Activated T-helper 1 cell treated with anti-CD3 and anti-CD28 coated beads, Interleukin-2, amount 50 U/mL, for 16 hours (primary cell): ENCODE measurements around the gene CATSPER3.

ENCODE experiments used
- DNase-seq, 2 donors: peaks; one replicate each; pipeline ENCODE4 v3.0.0-alpha.2; 2020; ENCODE audit warnings: low read depth in 1 of 2, low spot score in 1 of 2

Gene CATSPER3

DNA sequence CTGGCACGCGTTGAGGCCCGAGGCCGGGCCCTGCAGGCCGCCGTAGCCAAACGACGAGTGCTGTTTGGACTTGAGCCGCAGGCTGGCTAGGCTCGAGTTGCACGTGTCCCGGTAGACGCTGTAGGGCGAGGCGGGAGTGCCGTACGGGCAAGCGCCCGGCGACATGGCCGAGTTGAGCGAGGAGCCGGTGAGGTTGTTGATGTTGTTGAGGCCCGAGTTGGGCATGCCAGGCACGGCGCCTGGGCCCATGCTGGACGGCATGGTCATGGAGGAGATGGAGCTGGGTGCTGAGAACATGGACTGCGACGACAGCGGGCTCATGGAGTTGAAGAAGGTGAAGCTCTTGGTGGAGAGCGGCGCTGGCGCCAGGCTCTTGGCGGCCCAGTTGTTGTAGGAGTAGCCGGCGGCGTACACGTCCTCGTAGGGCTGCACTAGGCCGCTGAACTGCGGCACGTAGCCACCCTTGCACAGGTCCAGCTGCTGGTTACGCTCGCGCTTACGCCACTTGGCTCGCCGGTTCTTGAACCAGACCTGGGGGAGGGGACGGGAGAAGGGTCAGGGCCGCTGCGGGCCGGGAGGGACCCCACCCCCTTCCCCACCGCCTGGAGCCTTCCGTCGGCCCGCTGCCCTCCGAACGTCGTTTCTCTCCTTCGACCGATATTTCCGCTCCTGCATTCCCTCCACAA lies 61.2 kb downstream of the CATSPER3 start:
- DNase-seq, result no peak

DNA sequence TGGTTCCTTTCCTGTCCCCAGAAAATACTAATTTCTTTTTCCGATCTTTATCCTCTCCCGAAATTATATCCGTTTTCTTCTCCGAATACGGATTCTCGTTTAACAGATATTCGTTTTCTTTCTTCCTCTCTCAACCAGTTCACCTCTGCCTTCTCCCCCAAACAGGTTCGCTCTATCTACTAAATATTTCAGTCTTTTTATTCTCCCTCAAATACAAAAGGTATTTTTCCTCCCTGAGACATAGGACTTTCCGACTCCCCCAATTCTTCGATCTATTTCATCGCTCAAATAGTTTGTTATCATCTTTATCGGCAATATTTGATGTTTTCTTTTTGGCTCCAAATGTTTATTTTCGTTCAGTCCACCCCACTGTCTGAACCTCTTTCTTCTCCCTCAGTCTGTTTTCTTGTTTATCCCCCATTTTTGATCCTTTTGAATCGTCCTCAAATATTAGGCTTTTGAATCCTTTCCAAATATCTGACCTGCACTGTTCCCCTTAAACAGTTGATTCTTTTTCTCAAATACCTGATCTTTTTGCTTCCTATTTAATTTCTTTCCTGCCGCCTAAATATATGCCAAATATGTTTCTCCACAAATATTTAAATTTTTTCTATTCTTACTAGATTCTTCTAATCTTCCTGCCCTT lies 61.9 kb downstream of the CATSPER3 start:
- DNase-seq, result no peak

DNA sequence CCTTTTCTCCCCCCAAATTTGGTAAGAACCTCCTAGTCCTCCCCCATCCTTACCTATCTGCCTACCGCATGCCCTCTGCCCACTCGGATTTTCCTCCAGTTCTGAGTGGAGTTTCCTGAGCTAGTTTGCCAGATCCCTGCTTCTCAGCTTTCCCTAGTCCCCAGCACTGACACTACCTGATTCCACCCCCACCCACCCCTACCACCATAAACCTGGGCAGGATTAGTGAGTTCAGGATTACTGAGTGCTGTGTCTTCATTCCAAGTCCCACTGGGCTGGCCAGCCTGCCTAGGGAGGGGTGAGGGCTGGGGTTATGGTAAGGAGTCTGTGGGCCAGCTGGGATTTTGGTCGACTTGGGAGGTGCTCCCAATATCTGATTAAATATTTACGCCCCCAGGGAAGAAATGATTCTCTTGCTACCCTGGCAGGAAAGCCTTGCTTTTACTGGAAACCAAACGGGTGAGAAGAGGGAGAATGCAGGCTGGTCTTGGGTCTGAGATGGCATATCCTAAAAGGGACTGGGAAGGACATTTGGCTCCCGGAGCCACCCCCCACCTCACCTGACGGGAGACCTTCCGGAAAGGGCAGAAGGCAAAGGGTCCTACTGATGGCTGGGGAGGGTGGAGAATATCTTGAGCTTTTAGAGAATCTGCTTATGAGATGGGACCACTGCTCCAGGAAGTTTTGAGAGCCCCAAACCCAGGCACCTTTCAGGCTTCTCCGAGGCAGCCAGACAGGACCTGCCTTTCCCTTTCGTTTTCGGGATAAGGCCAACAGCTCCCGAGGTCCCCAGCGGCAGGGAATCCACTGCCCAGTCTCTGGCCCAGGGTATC lies 62.6 kb downstream of the CATSPER3 start:
- no peak for DNase-seq

DNA sequence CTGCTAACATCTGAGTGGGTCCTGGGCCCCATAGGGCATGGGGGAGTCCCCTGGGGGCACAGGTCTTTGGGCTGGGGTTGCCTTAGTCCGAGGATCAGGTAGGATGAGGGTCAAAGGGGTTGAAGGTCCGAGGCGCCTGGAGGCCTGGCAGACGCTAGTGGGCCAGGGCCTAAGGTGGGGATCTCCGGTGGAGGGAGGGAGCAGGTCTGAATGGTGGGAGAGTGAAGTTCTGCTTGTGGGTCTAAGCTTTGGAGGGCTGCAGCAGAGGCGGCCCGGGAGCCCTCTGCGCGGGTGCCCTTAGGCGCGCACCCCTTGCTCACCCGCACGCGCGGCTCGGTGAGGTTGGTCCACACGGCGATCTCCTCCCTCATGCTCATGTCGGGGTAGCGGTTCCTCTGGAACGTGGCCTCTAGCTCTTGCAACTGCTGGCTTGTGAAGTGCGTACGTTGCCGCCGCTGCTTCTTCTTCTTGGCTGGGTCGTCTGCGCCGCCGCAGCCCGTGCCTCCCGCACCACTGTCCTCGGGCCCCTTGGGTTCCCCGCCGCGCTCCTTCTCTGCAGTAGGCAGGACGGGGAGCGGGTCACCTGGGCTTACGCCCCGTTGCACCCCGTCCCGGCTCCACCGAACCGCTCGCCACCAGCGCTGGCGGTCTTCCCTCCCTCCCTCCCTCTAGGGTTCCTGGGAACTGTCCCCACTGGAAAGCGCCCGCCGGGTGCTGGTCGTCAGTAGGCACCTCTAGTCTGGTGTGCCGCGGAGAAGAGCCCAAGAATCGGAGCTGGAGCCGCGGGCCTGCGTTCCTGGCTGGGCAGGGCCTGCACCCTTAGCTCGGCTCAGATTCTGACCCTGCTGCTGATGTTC lies 63.5 kb downstream of the CATSPER3 start:
- DNase-seq, result no peak

- no peak for DNase-seq
Measured at GRCh38 chr5:135031813-135032694, 64.3 kb downstream of the CATSPER3 start.

DNA sequence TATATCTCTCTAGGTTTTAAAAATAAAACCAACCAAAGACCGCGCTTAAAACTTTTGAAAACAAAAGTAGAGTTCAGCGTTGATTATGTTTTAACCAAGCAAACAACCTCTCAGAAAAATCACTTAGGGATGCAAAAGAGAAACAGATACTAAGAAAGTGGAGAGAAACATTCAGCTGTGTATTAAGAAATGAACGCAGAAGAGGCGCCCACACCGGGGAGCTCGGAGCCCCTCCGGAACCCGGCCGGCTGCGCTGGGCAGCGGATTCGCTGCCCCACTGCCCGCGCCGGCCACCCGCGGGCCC lies 64.9 kb downstream of the CATSPER3 start:
- DNase-seq, result no peak

DNA sequence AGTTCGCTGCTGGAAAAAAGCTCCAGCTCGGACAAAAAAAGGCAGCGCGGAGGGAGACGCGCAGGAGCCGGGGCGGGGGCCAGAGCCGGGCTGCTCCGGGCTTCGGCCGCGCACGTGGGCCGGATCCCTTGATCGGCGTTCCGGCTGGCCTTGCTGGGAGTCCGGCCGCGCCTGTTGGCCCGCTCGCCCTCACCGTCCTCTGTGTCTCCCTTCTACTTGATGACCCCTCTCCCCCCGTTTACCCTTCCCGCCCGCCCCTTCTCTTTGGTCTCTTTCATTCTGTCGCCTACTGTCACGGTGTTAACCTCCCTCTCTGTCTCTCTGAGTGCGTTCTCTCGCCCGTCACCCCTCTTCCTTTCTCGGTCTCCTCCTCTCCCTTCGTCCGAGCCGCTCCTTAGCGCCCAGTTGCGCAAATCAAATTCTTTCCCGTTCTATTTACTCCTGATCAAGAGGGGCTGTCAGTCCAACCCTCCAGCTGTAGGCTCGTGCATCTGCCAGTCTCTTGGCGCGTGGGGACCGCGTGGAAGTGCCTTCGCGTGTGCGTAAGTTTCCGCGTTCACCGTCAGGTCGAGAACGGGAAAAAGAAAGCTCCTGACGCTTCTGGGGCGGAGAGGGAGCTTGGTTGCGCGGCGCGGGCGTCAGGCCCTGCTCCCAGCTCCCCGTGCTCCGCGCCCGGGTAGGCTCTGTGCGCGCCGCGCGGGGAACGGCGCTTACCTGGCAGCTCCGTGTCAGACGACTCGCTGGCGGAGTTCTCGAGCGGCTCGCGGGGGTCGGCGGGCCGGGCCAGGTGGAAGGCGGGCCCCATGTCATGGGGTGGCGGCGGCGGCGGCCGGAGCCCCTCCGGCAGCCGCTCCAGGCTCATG lies 65.5 kb downstream of the CATSPER3 start:
- no peak for DNase-seq

DNA sequence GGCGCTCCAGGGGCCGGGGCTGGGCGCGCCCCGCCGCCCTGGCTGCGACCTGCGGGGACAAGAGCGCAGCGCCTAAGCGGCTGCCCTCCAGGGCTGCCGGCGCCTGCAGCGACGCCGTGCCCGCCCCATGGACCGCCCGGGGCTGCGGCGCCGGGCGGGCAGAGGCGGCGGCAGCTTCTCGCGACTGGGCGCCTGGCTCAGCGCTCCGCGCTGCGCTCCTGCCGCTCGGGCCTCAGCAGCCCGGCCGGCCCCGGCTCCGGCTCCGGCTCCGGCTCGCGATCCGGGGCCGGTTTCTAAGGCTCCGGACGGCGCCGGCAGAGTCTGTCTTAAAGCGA lies 66.2 kb downstream of the CATSPER3 start, which contains the start of gene PITX1:
TSS of gene PITX1 (minus strand) at position 328 of the 335 bp plus-strand sequence. CDS start 347 bp downstream, outside the sequence.
- no peak for DNase-seq

DNA sequence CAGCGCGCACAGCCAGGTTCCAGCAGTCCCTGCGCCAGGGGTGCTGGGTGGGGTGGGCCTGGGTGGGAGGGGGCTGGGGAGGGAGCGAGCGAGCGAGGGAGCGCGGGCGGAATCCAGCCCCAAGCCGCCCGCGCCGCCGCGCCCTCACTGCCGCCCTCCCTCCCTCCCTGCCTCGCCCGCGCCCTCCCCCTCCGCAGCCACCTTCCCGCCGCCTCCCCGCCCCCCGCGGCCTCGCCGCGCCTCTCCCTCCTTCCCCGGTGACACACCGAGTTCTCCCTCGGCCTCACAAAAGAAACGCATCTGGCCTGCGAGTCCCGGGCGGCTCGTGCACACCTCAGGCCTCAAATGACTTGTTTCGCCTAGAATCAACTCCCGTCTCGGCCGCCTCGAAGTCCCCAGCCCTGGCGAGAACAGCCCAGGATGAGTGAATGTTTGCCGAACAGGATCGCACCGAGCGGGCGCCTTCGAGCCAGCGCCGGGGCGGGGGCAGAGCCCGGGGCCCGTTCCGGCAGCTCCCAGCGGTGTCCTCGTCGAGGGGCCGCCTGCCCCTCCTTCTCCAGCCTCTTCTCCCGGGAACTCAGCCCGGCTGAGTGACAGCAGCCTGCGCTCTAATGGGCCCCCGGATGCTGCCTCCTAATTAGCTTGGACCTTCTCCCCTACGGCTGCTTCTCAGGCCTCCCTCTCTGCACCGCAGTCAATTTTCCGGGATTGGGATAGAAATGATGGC lies 66.7 kb downstream of the CATSPER3 start:
- no peak for DNase-seq

GRCh38 chr5:135034963-135035677 lies 67.4 kb downstream of the CATSPER3 start:
- DNase-seq, result no peak

DNA sequence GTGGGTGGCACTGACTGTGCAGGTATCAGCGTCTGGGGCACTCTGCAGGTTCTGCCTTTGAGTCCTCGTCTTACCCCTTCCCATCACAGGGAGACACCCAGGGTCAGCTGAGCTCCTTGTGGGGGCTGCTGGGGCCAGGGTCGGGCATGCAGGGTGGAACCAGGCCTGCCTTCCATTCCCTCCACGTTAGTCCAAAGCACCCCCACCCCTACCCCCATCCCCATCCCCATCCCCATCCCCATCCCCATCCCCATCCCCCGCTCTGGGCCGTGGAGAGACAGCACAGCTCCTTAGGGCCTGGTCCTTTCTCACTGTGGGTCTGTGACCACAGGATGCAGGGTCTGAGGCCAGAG lies 67.9 kb downstream of the CATSPER3 start:
- DNase-seq, result no peak

GRCh38 chr5:135036405-135036804 lies 68.7 kb downstream of the CATSPER3 start:
- no peak for DNase-seq

- no peak for DNase-seq
Measured at GRCh38 chr5:135037519-135038204, 70.0 kb downstream of the CATSPER3 start.

GRCh38 chr5:135038205-135038812 lies 70.6 kb downstream of the CATSPER3 start:
- no peak for DNase-seq

DNA sequence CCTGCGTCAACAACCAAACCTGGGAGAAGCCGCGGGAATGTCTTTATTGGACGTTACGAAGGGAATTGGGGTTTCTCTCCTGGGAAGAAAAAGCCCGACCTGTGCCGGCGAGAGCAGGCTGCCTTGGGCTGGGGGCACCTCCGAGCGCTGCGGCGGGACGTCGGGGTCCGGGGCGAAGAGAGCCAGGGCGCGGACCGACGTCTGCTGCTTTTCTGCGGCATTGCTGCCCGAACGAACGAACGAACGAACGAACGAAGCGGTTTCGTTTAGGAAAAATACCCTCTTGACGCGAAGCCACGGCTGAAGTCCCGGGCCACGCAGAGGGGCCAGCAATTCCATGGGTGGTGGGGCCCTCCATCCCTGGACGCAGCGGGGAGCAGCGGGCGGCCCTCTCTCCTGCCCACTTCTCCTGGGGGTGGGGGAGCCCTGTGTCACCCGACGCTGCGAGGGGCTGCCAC lies 71.1 kb downstream of the CATSPER3 start:
- no peak for DNase-seq

DNA sequence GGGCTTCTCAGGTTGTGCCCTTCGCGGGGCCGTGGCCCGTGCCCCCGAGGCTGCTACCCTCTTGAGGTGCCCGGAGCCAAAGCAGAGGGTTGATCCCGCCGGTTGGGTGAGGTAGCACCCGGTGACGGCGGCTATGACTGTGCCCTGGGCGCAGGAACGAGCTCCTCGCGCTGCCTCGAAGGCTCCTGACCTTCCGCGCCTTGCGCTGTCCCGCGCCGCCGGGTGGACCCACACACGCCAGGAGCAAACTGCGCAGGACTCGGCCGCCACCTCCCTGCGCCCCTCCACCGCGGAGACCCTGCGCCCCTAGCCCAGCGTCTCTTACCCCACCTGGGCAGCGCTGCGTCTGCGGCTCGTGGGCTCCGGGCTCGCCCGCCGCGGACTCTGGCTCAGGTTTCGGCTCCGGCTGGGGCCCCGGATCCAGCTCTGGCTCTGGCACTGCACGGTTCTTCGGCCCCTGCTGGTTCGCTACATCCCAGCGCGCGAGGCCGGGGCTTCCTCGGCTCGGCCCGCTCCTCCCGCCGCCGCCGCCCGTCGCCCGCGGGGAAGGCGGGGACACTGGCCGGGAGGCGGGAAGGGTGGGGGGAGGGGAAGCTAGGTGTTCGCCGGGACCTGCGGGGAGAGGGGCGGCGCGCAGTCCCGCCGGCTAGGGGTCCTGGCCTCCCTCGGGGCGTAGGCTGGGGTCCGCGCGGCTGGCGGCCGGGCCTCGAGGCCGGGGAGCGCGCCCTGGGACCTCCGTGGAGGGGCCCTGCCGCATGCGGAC lies 71.7 kb downstream of the CATSPER3 start:
- DNase-seq, result no peak

GRCh38 chr5:135040034-135040332 lies 72.3 kb downstream of the CATSPER3 start:
- DNase-seq, result no peak
